Common myeloid progenitor, CD34-positive (primary cell): ENCODE measurements around the gene CEP295NL.

Experiments
- CTCF ChIA-PET: fragments of 350-600 bp; sonication (Branson Sonifier 250); formaldehyde crosslinking; loops from one replicate; lab custom pipeline; 2021; ENCODE audit warnings: antibody characterized with exemption; lab: Charles Lee
- POLR2A ChIA-PET: fragments of 350-600 bp; sonication (Branson Sonifier 250); formaldehyde crosslinking; loops from one replicate; lab custom pipeline; 2021; ENCODE audit warnings: antibody characterized with exemption; lab: Charles Lee
- DNase-seq, 3 donors: peaks; one replicate each; pipeline versions ENCODE4 v3.0.0 to v3.0.0-alpha.2; 2013
- H3K27ac ChIP-seq, 2 experiments: 1 replicate in 1 of 2; 2 replicates in 1 of 2; pipeline ENCODE4 v1.7.0; 2013; ENCODE audit warnings: inconsistent platforms in 2 of 2, low read length in 2 of 2, mild to moderate bottlenecking in 2 of 2, low read depth in 1 of 2, moderate library complexity in 1 of 2; ENCODE audit not compliant: severe bottlenecking in 2 of 2, insufficient read depth in 1 of 2, poor library complexity in 1 of 2
- H3K27me3 ChIP-seq, 5 experiments: replicated peaks in 2 of 5; 1 replicate in 3 of 5; 2 replicates in 2 of 5; pipeline versions ENCODE4 v1.6.1 to v1.7.0; 2013; ENCODE audit warnings: low read length in 4 of 5, mild to moderate bottlenecking in 2 of 5, moderate library complexity in 2 of 5, inconsistent platforms in 1 of 5; ENCODE audit not compliant: insufficient read depth in 5 of 5, control insufficient read depth in 4 of 5
- H3K36me3 ChIP-seq, 4 experiments: 1 replicate in 2 of 4; 2 replicates in 2 of 4; pipeline versions ENCODE4 v1.6.1 to v1.7.0; 2013; ENCODE audit warnings: low read length in 3 of 4, control low read depth in 1 of 4, mild to moderate bottlenecking in 1 of 4; ENCODE audit not compliant: control insufficient read depth in 4 of 4, insufficient read depth in 4 of 4
- H3K4me1 ChIP-seq, 4 experiments: 1 replicate in 3 of 4; 2 replicates in 1 of 4; pipeline versions ENCODE4 v1.6.1 to v1.7.1; 2013; ENCODE audit warnings: low read length in 3 of 4, mild to moderate bottlenecking in 3 of 4, control low read depth in 1 of 4, inconsistent platforms in 1 of 4, moderate library complexity in 1 of 4; ENCODE audit not compliant: control insufficient read depth in 4 of 4, insufficient read depth in 4 of 4; ENCODE audit errors: control extremely low read depth in 1 of 4
- H3K4me3 ChIP-seq, 7 experiments: 1 replicate in 4 of 7; 2 replicates in 3 of 7; pipeline versions ENCODE4 v1.5.1 to v1.7.0; 2013; ENCODE audit warnings: mild to moderate bottlenecking in 7 of 7, low read length in 6 of 7, moderate library complexity in 6 of 7, inconsistent platforms in 2 of 7, low read depth in 2 of 7, control low read depth in 1 of 7; ENCODE audit not compliant: insufficient read depth in 4 of 7, control insufficient read depth in 1 of 7; ENCODE audit errors: extremely low read depth in 1 of 7
- H3K9me3 ChIP-seq, 5 experiments: 1 replicate in 4 of 5; 2 replicates in 1 of 5; pipeline versions ENCODE4 v1.6.1 to v1.7.1; 2013; ENCODE audit warnings: low read length in 4 of 5, mild to moderate bottlenecking in 2 of 5, inconsistent platforms in 1 of 5, low read depth in 1 of 5, moderate library complexity in 1 of 5; ENCODE audit not compliant: control insufficient read depth in 4 of 5, insufficient read depth in 2 of 5; ENCODE audit errors: control extremely low read depth in 1 of 5
- WGBS: methylation state at CpG from one replicate; pipeline ENCODE4 v1.1.5; 2013; ENCODE audit not compliant: insufficient coverage; 5-methylcytosine and 5-hydroxymethylcytosine counted together

CEP295NL gene

GRCh38 chr17:78899361-78900260 lies 3.4 kb downstream of the CEP295NL start:
- 93% methylated on average over 15 of the region's 18 CpGs for whole genome bisulfite sequencing
- peaks cover 4 to 34% (median 18%) of the 10 kb centered on the region in 4 experiments for H3K36me3 ChIP-seq
- peaks cover 0 to 4% (median 0%) of the 10 kb centered on the region in 4 experiments for H3K4me1 ChIP-seq
- ChIA-PET CTCF (interaction anchor here (1.2 to 1.6 kb wide), 3 partner anchors 12 to 34 kb away, joined by 3 to 5 read pairs (median 4); no protein-coding TSS in a partner anchor), POLR2A (no interaction called here)
- DNase-seq = no peak
- no peaks in the 10 kb centered on the region for H3K27me3 ChIP-seq
- no peak overlapping the region for H3K27ac ChIP-seq
- no peaks in the 10 kb centered on the region for H3K9me3 ChIP-seq
- no peak overlapping the region for H3K4me3 ChIP-seq

- CTCF ChIA-PET = interaction anchor here (1.2 to 1.6 kb wide), 2 partner anchors 31 to 33 kb away, joined by 3 to 5 read pairs; no protein-coding TSS in a partner anchor
- no peaks in the 10 kb centered on the region for H3K9me3 ChIP-seq
- DNase-seq = no peak
- H3K4me3 ChIP-seq = no peak overlapping the region
- peaks cover 0 to 8% (median 3%) of the 10 kb centered on the region in 4 experiments for H3K4me1 ChIP-seq
- peaks cover 4 to 34% (median 16%) of the 10 kb centered on the region in 4 experiments for H3K36me3 ChIP-seq
- POLR2A ChIA-PET = no interaction called here
- H3K27me3 ChIP-seq = no peaks in the 10 kb centered on the region
- 98% methylated on average over 10 of the region's 13 CpGs for WGBS
- no peak overlapping the region for H3K27ac ChIP-seq
Measured at GRCh38 chr17:78898947-78899346, 4.1 kb downstream of the CEP295NL start.

- Histone ChIP-seq H3K4me3 (no peak overlapping the region), H3K4me1 (peaks cover 0 to 14% (median 10%) of the 10 kb centered on the region in 4 experiments), H3K27me3 (no peaks in the 10 kb centered on the region), H3K36me3 (peaks cover 4 to 34% (median 13%) of the 10 kb centered on the region in 4 experiments), H3K27ac (no peak overlapping the region), H3K9me3 (no peaks in the 10 kb centered on the region)
- DNase-seq = no peak
- CTCF ChIA-PET = interaction anchor here (0.8 to 2.3 kb wide), 3 partner anchors 22 to 33 kb away, joined by 3 to 6 read pairs (median 4); no protein-coding TSS in a partner anchor
- WGBS = 90% methylated on average over 17 of the region's 17 CpGs
- POLR2A ChIA-PET = interaction anchor here (1.4 kb wide), 1 partner anchor 25 kb away, joined by 4 read pairs; no protein-coding TSS in a partner anchor
Measured at GRCh38 chr17:78898075-78898836, 4.7 kb downstream of the CEP295NL start.

GRCh38 chr17:78897664-78898047 lies 5.3 kb downstream of the CEP295NL start:
- no peak for DNase-seq
- no peak overlapping the region for H3K4me3 ChIP-seq
- H3K36me3 ChIP-seq = peaks cover 4 to 30% (median 11%) of the 10 kb centered on the region in 4 experiments
- peaks cover 0 to 20% (median 16%) of the 10 kb centered on the region in 4 experiments for H3K4me1 ChIP-seq
- no peak overlapping the region for H3K27ac ChIP-seq
- H3K27me3 ChIP-seq = no peaks in the 10 kb centered on the region
- WGBS = 98% methylated on average over 6 of the region's 7 CpGs
- no peaks in the 10 kb centered on the region for H3K9me3 ChIP-seq
- POLR2A ChIA-PET = interaction anchor here (1.4 kb wide), 1 partner anchor 24 kb away, joined by 4 read pairs; no protein-coding TSS in a partner anchor
- CTCF ChIA-PET = interaction anchor here (0.8 to 2.3 kb wide), 3 partner anchors 22 to 32 kb away, joined by 3 to 6 read pairs (median 4); no protein-coding TSS in a partner anchor

GRCh38 chr17:78896834-78897663 lies 6.0 kb downstream of the CEP295NL start:
- no peak for DNase-seq
- ChIA-PET CTCF (interaction anchor here (0.8 to 2.3 kb wide), 4 partner anchors 10 to 74 kb away, joined by 3 to 6 read pairs (median 5); no protein-coding TSS in a partner anchor), POLR2A (interaction anchor here (1.4 kb wide), 1 partner anchor 24 kb away, joined by 4 read pairs; no protein-coding TSS in a partner anchor)
- Histone ChIP-seq H3K27me3 (no peaks in the 10 kb centered on the region), H3K36me3 (peaks cover 4 to 33% (median 9%) of the 10 kb centered on the region in 4 experiments), H3K9me3 (no peaks in the 10 kb centered on the region), H3K4me1 (peaks cover 0 to 27% (median 22%) of the 10 kb centered on the region in 4 experiments), H3K4me3 (no peak overlapping the region), H3K27ac (no peak overlapping the region)
- 97% methylated on average over 32 of the region's 34 CpGs for WGBS
